Epithelial cell of proximal tubule (primary cell): Measurements from ENCODE around the gene UBTD1. TPM values are rescaled to one million over a fixed set of nuclear protein-coding genes. Genes with fewer than 3 reads are reported as not detected.

Experiments used
- DNase-seq: peaks from one replicate; pipeline ENCODE4 v3.0.0-alpha.2; 2011; ENCODE audit warnings: low read depth
- H3K4me3 ChIP-seq: 2 replicates; pipeline ENCODE4 v1.5.1; 2011; ENCODE audit warnings: low read depth, mild to moderate bottlenecking, low read length
- total RNA-seq: library from RNA; depleted of rRNA; stranded (reverse); fragments of >200 nt; gene quantifications from 2 replicates; pipeline ENCODE4 v1.2.3, GENCODE V29; 2015
- TF ChIP-seq, protein P1 (sequence below): conservative IDR thresholded peaks from 2 replicates; pipeline ENCODE4 v1.5.1; 2012; ENCODE audit warnings: low read depth, mild to moderate bottlenecking, low read length

Gene UBTD1
- total RNA-seq, 1 donor from 2014 or later, result 23.6 TPM

DNA sequence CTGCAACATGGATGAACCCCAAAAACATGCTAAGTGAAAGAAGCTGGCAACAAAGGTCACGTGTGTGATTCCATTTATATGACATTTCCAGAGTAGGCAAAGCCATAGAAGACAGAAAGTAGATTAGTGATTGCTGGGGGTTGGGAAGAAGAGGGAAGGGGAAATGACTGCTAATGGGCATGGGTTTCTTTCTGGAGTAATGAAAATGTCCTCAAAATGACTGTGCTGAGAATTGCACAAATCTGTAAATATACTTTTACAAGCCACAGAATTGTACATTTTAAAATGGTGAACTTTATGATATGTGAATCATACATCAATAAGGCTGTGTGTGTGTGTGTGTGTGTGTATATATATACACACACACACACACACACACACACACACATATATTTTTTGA is 16.3 kb upstream of the UBTD1 start:
- no peak for DNase-seq
- TF ChIP-seq, protein P1, sequence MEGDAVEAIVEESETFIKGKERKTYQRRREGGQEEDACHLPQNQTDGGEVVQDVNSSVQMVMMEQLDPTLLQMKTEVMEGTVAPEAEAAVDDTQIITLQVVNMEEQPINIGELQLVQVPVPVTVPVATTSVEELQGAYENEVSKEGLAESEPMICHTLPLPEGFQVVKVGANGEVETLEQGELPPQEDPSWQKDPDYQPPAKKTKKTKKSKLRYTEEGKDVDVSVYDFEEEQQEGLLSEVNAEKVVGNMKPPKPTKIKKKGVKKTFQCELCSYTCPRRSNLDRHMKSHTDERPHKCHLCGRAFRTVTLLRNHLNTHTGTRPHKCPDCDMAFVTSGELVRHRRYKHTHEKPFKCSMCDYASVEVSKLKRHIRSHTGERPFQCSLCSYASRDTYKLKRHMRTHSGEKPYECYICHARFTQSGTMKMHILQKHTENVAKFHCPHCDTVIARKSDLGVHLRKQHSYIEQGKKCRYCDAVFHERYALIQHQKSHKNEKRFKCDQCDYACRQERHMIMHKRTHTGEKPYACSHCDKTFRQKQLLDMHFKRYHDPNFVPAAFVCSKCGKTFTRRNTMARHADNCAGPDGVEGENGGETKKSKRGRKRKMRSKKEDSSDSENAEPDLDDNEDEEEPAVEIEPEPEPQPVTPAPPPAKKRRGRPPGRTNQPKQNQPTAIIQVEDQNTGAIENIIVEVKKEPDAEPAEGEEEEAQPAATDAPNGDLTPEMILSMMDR, result no peak
- no peak overlapping the region for H3K4me3 ChIP-seq

DNA sequence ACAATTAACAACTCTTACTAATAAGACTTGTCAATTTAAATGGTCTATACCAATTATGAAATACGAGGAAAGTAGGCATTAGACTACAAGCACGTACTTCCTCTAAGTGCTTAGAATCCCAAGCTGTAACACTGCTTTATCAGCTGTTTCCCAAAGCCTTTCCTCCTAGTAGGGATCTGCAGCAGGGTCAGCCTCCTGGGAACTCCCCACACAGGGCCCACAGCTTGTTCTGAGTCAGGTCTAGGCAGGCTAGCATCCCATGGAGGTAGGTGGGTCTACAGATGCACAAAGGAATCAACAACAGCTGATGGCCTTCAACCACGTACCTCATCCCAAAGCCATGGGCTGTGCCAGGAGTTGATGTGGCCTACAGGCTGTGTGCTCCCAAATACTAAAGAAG is 15.2 kb upstream of the UBTD1 start:
- no peak overlapping the region for H3K4me3 ChIP-seq
- no peak for DNase-seq
- TF ChIP-seq, protein P1, result no peak

- TF ChIP-seq, protein P1, result no peak
- DNase-seq, result no peak
- H3K4me3 ChIP-seq, result no peak overlapping the region
Measured at GRCh38 chr10:97483921-97484320, 14.8 kb upstream of the UBTD1 start.

DNA sequence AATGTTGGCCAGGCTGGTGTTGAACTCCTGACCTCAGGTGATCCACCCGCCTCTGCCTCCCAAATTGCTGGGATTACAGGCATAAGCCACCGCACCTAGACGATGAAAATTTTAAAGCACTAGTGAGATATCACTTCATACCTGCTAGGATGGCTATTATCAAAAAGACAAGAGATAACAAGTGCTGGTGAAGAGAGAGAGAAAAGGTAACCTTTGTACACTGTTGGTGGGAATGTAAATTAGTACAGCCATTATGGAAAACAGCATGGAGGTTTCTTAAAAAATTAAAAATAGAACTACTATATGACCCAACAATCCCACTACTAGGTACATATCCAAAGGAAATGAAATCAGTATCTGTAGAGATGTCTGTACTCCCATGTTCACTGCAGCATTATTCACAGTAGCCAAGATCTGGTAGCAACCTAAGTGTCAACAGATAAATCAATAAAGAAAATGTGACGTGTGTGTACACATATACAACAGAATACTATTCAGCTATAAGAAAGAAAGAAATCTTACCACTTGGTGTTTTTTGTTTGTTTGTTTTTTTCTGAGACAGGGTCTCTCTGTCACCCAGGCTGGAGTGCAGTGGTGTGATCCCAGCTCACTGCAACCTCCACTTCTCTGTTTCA is 13.0 kb upstream of the UBTD1 start:
- TF ChIP-seq, protein P1, result no peak

DNA sequence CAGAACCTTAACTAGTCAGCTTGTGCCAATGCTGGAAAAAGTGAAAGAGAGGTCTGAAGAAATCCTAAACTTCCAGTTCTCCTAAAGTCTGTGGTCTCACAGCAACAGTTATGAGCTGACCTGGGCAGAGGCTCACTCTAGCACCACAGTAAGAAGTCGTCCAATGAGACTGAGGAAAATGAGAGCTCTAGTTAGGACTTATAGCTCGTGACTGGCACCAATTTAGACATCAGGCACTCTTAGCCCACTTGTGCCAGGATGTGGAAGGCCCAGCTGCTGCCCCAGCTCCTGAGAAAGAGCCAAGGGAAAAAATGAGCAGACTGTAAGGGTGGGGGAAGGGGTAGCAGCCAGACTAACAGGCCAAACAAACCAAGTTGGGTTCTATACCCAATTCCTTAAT is 8.1 kb upstream of the UBTD1 start:
- TF ChIP-seq, protein P1, result no peak
- no peak overlapping the region for H3K4me3 ChIP-seq
- DNase-seq, result no peak

More for the DNA sequence above, 13.0 kb upstream of the UBTD1 start:
- no peak overlapping the region for H3K4me3 ChIP-seq
- no peak for DNase-seq

DNA sequence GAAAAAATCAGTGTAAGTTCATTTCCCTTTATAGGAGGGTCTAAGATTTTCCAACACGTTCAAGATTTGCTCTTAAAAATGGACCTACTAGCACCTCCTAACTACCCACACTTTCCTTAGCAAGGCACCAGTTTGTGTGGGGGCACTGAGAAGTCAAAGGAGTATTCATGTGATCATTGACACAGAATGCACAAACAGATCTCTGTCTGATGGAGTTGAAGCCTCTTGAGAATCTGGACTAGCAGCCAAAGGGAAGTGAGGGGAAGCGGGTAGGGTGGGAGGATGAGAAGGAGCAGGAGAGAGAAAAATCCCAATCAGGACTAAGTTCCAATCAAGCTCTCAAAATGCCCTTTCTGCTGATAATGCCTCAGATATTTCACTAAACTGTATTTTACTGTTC is 4.6 kb upstream of the UBTD1 start:
- no peak overlapping the region for H3K4me3 ChIP-seq
- TF ChIP-seq, protein P1, result no peak

GRCh38 chr10:97494863-97495506 is 3.7 kb upstream of the UBTD1 start:
- no peak overlapping the region for H3K4me3 ChIP-seq
- TF ChIP-seq, protein P1, result no peak
- DNase-seq, result no peak

More for the DNA sequence above, 4.6 kb upstream of the UBTD1 start:
- DNase-seq, result no peak
